GM12878 (cell line): ENCODE measurements around the gene CORO7. TPM values are rescaled to one million over a fixed set of nuclear protein-coding genes. Genes with fewer than 3 reads are reported as not detected.

ENCODE experiments used
- ASH2L ChIP-seq: fragments of 300-600, 200-600 bp; sonication (generic); IDR thresholded peaks from 2 replicates; pipeline ENCODE4 v1.6.1; 2017; ENCODE audit warnings: low read depth, mild to moderate bottlenecking, borderline replicate concordance
- BCL3 ChIP-seq: IDR thresholded peaks from 2 replicates; pipeline ENCODE4 v1.6.1; 2011; ENCODE audit warnings: borderline replicate concordance, low read depth, mild to moderate bottlenecking, moderate library complexity, low read length; ENCODE audit not compliant: insufficient read depth, poor library complexity, severe bottlenecking
- BRCA1 ChIP-seq: IDR thresholded peaks from 2 replicates; pipeline ENCODE4 v1.6.1; 2011; ENCODE audit warnings: low read depth, low read length, improper control_type of control experiment
- CHD4 ChIP-seq: fragments of 200-600 bp; sonication (generic); IDR thresholded peaks from 2 replicates; pipeline ENCODE4 v1.6.1; 2016; ENCODE audit warnings: mild to moderate bottlenecking
- CREB1 ChIP-seq: IDR thresholded peaks from 2 replicates; pipeline ENCODE4 v1.6.1; 2012; ENCODE audit warnings: low read depth, mild to moderate bottlenecking, inconsistent platforms
- E2F4 ChIP-seq: IDR thresholded peaks from 2 replicates; pipeline ENCODE4 v1.6.1; 2012; ENCODE audit warnings: low read depth, low read length, improper control_type of control experiment
- ETV6 ChIP-seq, 2 experiments: fragments of 450-650 bp in 1 of 2; IDR thresholded peaks in 1 of 2; conservative IDR thresholded peaks in 1 of 2; 2 replicates each; pipeline ENCODE4 v1.6.1; 2014; ENCODE audit warnings: antibody characterized with exemption in 1 of 2, borderline replicate concordance in 1 of 2, low read depth in 1 of 2, mild to moderate bottlenecking in 1 of 2, moderate library complexity in 1 of 2
- FOXM1 ChIP-seq: IDR thresholded peaks from 2 replicates; pipeline ENCODE4 v1.6.1; 2012; ENCODE audit warnings: low read depth, mild to moderate bottlenecking, inconsistent platforms, low read length, moderate library complexity
- KAT2A ChIP-seq: conservative IDR thresholded peaks from 2 replicates; pipeline ENCODE4 v1.6.1; 2011; ENCODE audit warnings: low read depth, low read length; ENCODE audit not compliant: control insufficient read depth
- MEF2B ChIP-seq: fragments of 450-650 bp; IDR thresholded peaks from 2 replicates; pipeline ENCODE4 v1.6.1; 2018; ENCODE audit warnings: mild to moderate bottlenecking, moderate library complexity; ENCODE audit not compliant: partially characterized antibody, poor library complexity, severe bottlenecking
- NR2F1 ChIP-seq: fragments of 450-650 bp; conservative IDR thresholded peaks from 2 replicates; pipeline ENCODE4 v1.6.1; 2017; ENCODE audit warnings: mild to moderate bottlenecking
- PAX8 ChIP-seq: fragments of 450-650 bp; IDR thresholded peaks from 2 replicates; pipeline ENCODE4 v1.6.1; 2017; ENCODE audit warnings: mild to moderate bottlenecking, moderate library complexity
- POLR2AphosphoS5 ChIP-seq: IDR thresholded peaks from 2 replicates; pipeline ENCODE4 v1.6.1; 2011; ENCODE audit warnings: mild to moderate bottlenecking, low read length, inconsistent platforms
- PRDM15 ChIP-seq: fragments of 450-650 bp; formaldehyde crosslinking; IDR thresholded peaks from 2 replicates; pipeline ENCODE4 v1.4.0; 2020; ENCODE audit warnings: mild to moderate bottlenecking, moderate library complexity
- SIX5 ChIP-seq: IDR thresholded peaks from 2 replicates; pipeline ENCODE4 v1.6.1; 2011; ENCODE audit warnings: mild to moderate bottlenecking, low read depth, low read length, moderate library complexity; ENCODE audit not compliant: severe bottlenecking
- SMARCA5 ChIP-seq: fragments of 450-650 bp; IDR thresholded peaks from 2 replicates; pipeline ENCODE4 v1.6.1; 2017; ENCODE audit warnings: mild to moderate bottlenecking
- SREBF1 ChIP-seq: IDR thresholded peaks from 2 replicates; pipeline ENCODE4 v1.6.1; 2012; ENCODE audit warnings: mild to moderate bottlenecking, low read length
- YBX1 ChIP-seq: fragments of 450-650 bp; IDR thresholded peaks from 2 replicates; pipeline ENCODE4 v1.6.1; 2016; ENCODE audit warnings: antibody characterized with exemption
- ZSCAN29 ChIP-seq: fragments of 450-650 bp; IDR thresholded peaks from 2 replicates; pipeline ENCODE4 v1.6.1; 2017; ENCODE audit warnings: mild to moderate bottlenecking, moderate library complexity
- ZZZ3 ChIP-seq: IDR thresholded peaks from 2 replicates; pipeline ENCODE4 v1.6.1; 2011; ENCODE audit warnings: low read depth; ENCODE audit not compliant: control insufficient read depth, insufficient read length
- polyA plus RNA-seq, 11 experiments: library from polyadenylated mRNA; depleted of rRNA in 4 of 11; unstranded in 6 of 11; stranded (reverse) in 5 of 11; fragments of >200 nt; fragmentation: Nextera tagmentation in 4 of 11; fragmentation: Illumina TruSeq in 1 of 11; extraction: Ambion mirVana in 4 of 11; extraction: Trizol in 1 of 11; gene quantifications; 1 replicate in 1 of 11; 2 replicates in 10 of 11; pipeline versions ENCODE4 v1.2.1 to v1.2.3, GENCODE V29; 2011 to 2016; ENCODE audit warnings: inconsistent platforms in 2 of 11, missing spikeins in 2 of 11, low read depth in 1 of 11
- total RNA-seq, 4 experiments: library from RNA; depleted of rRNA in 3 of 4; stranded (reverse); fragments of >200 nt in 3 of 4; fragmentation: Illumina TruSeq in 1 of 4; extraction: Trizol in 1 of 4; gene quantifications; 2 replicates each; pipeline versions ENCODE4 v1.2.1 to v1.2.3, GENCODE V29; 2013 to 2021
- TF ChIP-seq, protein P1 (sequence below): IDR thresholded peaks from 2 replicates; pipeline ENCODE4 v1.6.1; 2012; ENCODE audit warnings: low read depth, low read length, improper control_type of control experiment

Gene CORO7
- total and polyA plus RNA-seq, 10 of the 15 experiments (the other 5 are each of a cell fraction or from before 2014, with no cell fraction given), result 0.64 to 89.2 (median 43.7) TPM

DNA sequence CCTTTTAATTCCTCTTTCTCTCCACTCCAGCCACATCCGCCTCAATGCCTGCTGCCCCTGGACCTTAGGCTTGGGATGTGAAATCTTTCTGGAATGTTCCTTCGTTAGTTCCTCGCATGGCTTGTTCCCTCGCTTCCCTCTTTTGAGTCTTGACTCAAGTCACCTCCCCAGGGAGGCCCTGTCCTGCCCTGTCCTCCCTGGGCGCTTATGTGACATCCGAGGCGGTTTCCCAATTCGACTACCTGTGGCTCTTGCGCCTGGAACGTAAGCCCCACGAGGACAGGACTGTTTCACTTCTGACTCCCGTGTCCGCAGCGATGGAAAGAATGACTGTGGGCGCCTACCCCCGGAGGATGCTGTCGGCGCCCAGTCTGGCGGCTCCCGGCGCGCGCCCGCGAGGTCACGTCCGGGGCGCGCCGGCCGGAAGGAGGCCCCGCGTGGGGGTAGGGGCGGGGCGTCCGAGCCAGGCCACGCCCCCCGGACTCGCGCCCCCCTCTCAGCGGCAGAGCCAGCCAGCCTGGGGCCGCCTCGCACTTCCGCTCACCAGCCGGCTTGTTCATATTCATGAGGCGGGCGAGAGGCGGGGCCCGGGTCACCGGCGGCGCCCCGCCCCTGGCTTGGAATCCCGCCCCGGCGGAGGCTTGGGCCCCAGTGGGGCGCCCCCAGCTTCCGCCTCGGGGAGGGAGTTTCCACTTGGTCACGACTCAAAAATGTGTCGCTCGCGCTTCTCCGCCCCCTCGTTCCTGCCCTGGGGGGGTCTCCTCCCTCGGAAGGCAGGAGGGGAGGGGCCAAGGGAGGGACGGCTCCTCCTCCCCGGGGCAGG, 109.0 kb downstream of the CORO7 start (continued):
- TF ChIP-seq PAX8, result no peak
- TF ChIP-seq E2F4, result no peak
- TF ChIP-seq ETV6 (conservative IDR thresholded peaks at IDR 0.05 in 1 of 2, IDR thresholded peaks at IDR 0.05 in 1 of 2; ENCODE audit: borderline replicate concordance in 1 of 2, low read depth in 1 of 2), result 0 out of 4 replicates have a peak, but pooled peaks of 1 of the 2 experiments have one; percentile 11
- TF ChIP-seq SMARCA5, result 0 out of 2 replicates have a peak, but pooled peaks have one; percentile 56
- TF ChIP-seq SIX5, result no peak
- TF ChIP-seq POLR2AphosphoS5, result peak; percentile 79
- TF ChIP-seq ASH2L, result no peak; the same call in 1 of the 2 replicates
- TF ChIP-seq FOXM1, result no peak
- TF ChIP-seq, protein P1, sequence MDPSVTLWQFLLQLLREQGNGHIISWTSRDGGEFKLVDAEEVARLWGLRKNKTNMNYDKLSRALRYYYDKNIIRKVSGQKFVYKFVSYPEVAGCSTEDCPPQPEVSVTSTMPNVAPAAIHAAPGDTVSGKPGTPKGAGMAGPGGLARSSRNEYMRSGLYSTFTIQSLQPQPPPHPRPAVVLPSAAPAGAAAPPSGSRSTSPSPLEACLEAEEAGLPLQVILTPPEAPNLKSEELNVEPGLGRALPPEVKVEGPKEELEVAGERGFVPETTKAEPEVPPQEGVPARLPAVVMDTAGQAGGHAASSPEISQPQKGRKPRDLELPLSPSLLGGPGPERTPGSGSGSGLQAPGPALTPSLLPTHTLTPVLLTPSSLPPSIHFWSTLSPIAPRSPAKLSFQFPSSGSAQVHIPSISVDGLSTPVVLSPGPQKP, result peak; percentile 79; the same call in 1 of the 2 replicates
- no peak for TF ChIP-seq YBX1
- TF ChIP-seq ZZZ3, result no peak
- TF ChIP-seq BRCA1, result no peak
- no peak for TF ChIP-seq KAT2A
- peak; percentile 82 for TF ChIP-seq CREB1
- 0 out of 2 replicates have a peak, but pooled peaks have one; percentile 27 for TF ChIP-seq ZSCAN29
- no peak for TF ChIP-seq SREBF1
- TF ChIP-seq MEF2B, result peak; percentile 39
- TF ChIP-seq CHD4, result no peak
- peak; percentile 94 for TF ChIP-seq NR2F1
- TF ChIP-seq BCL3, result no peak
- TF ChIP-seq PRDM15 (CRISPR knock-in tag), result no peak; the same call in 1 of the 2 replicates
- TF ChIP-seq, all 136 proteins: peak for 48
